LNCaP clone FGC (cell line): Measurements from ENCODE around the gene OSBPL9.

Experiments used
- DNase-seq: peaks from one replicate; pipeline ENCODE4 v3.0.0-alpha.2; 2011; ENCODE audit warnings: low read depth
- H3K4me3 ChIP-seq: 2 replicates; pipeline ENCODE4 v1.5.1; 2011; ENCODE audit warnings: mild to moderate bottlenecking, low read depth, low read length, control low read depth
- CTCF ChIP-seq: IDR thresholded peaks from 2 replicates; pipeline ENCODE4 v1.5.1; 2012; ENCODE audit warnings: mild to moderate bottlenecking; ENCODE audit not compliant: control insufficient read depth, insufficient read depth; ENCODE audit errors: extremely low read depth

The OSBPL9 gene

GRCh38 chr1:51651552-51651942 lies 34.7 kb downstream of the OSBPL9 start:
- TF ChIP-seq CTCF: no peak
- no peak for DNase-seq

GRCh38 chr1:51652599-51652998 lies 35.7 kb downstream of the OSBPL9 start:
- TF ChIP-seq CTCF: no peak
- DNase-seq: no peak
- H3K4me3 ChIP-seq: no peak overlapping the region

More at GRCh38 chr1:51651552-51651942, 34.7 kb downstream of the OSBPL9 start:
- H3K4me3 ChIP-seq: no peak overlapping the region

GRCh38 chr1:51653127-51653526 lies 36.2 kb downstream of the OSBPL9 start:
- TF ChIP-seq CTCF: no peak
- DNase-seq: no peak
- no peak overlapping the region for H3K4me3 ChIP-seq

GRCh38 chr1:51654000-51654399 lies 37.1 kb downstream of the OSBPL9 start:
- no peak for DNase-seq
- TF ChIP-seq CTCF: no peak
- H3K4me3 ChIP-seq: no peak overlapping the region

- H3K4me3 ChIP-seq: no peak overlapping the region
- no peak for TF ChIP-seq CTCF
- DNase-seq: no peak
Observed at GRCh38 chr1:51656374-51656773, 39.5 kb downstream of the OSBPL9 start.

GRCh38 chr1:51660580-51660979 lies 43.7 kb downstream of the OSBPL9 start:
- DNase-seq: no peak

GRCh38 chr1:51661081-51661518 lies 44.2 kb downstream of the OSBPL9 start:
- no peak for DNase-seq
- no peak for TF ChIP-seq CTCF
- no peak overlapping the region for H3K4me3 ChIP-seq

More at GRCh38 chr1:51660580-51660979, 43.7 kb downstream of the OSBPL9 start:
- TF ChIP-seq CTCF: no peak
- no peak overlapping the region for H3K4me3 ChIP-seq
